RCC 7860 (cell line): Measurements from ENCODE around the gene DPM2.

Source experiments
- DNase-seq: peaks from one replicate; pipeline ENCODE4 v3.0.0-alpha.2; 2015; ENCODE audit warnings: low spot score
- FAIRE-seq: peaks from 2 replicates; lab custom pipeline; 2012; peaks lifted over from hg19 to GRCh38; lab: Jason Lieb, UNC

Gene DPM2, protein sequence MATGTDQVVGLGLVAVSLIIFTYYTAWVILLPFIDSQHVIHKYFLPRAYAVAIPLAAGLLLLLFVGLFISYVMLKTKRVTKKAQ

DNA sequence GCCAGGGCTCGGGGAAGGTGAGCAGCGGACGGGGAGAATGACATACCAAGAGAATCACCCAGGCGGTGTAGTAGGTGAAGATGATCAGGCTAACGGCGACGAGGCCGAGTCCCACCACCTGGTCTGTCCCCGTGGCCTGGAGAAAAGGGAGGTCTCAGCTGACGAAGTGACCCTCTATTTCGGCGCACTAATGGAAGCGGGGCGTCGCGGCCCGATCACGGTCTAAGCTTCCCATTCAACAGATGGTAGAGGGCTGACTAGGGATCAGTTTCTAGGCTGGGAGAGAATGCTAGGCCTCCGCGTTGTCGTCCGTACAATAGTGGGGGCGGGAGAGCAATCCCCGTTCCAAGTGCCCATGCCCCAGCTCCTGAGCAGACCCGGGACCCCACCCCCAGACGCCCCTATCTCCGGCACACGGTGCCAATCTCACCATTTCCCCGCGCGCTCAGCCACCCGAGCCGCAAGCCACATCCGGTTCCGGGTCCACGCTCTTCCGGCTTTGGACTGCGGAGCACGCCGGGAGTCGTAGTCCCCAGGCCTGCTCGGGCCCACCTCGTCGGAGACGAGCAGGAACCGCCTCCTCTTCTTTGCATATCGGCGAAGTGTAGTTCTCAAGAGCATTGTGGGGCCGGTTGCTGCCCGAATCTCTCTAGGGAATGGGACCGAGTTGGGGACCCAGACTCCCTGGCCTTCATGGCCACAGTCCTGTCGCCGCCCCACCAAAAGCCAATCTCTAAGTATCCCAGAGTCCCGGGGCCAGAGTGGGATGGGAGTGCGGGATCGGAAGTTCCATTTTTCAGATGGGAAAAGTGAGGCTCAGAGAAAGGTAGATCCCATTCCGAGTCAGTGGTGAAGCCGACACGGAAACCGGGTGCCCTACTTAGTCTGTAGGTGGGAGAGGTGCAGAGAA is at the start of gene DPM2:
DPM2 (minus strand) TSS at position 467 of the 910 bp plus-strand sequence; CDS start at position 433, 34 bp downstream.
- DNase-seq (peak; percentile 75), FAIRE-seq (no peak)

DNA sequence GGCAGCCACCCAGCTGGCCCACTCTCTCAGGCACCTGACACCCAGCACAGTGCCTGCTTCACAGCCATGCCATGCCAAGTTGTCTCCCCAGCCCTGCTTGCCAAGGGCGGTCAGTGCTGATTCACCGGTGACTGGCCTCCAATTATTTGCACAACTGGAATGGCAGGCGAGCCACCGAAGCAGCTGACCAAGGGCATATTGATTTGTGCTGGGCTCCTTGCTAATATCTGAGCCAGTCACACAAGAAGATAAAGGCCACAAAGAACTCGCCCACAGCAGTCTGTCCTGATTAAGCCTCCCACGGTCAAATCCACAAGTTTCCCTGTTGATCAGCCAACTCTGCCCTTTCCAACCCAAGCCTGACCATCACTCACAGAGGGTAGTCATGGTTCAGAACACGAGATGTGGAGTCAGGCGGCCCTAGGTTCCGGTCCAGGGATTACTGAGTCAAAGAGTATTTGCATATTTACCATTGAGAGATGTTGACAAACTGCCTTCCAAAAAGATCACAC is 49.5 kb upstream of the DPM2 start:
- peak; percentile 89 for DNase-seq
- FAIRE-seq = peak; percentile 90

DNA sequence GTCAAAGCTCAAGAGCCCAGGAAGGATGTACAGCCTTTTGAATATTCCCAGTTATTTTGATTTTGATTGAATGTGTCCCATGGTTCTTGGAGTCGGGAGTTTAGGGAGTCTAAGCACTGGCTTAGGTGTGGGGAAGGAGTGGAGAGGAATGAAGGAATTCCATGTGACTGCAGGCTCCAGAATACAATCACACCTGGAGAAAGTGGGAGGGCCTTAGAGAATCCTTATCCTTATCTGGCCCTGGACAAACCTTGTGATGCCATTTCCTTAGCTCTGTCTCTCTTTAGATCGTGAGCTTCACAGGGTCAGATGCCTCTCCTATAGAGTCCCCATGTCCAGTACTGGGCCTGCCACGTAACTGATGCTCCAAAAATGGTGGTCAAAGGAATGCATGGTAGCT is 47.4 kb upstream of the DPM2 start:
- DNase-seq = no peak
- no peak for FAIRE-seq

DNA sequence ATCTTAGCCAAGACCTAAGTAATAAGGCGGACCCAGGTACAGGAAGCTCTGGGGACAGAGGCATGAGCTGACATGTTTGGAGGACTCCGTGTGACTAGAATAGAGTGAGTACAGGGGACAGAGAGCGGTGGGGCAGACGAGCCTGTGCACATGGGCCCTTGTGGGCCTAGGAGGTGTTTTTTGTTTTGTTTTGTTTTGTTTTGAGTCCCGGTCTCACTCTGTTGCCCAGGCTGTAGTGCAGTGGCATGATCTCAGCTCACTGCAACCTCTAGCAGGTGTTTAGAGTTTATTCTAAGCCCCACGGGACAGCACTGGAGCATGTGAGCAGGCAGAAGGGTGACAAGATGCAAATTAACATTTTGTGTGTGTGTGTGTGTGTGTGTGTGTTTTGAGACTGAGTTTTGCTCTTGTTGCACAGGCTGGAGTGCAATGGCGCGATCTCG is 46.2 kb upstream of the DPM2 start:
- no peak for FAIRE-seq
- no peak for DNase-seq

DNA sequence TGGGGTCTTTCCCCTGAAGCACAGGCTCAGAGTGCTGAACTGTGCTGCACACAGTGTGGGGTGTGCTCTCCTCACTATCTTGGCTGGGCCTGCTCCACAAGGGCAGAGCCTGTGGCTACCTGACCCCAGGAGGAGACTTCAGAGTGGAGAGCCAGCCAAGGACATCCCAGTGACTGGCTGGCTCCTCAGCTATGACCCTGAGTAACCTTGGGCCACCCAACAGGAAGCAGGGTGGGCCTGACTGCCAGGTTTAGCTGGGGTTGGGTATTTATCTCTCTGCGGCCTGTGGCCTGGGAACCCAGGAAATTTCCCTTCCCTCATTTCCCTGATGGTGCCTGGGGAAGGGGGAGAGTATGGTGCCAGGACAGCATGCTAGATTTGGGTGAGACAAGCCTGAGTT is 45.3 kb upstream of the DPM2 start:
- FAIRE-seq = no peak
- DNase-seq = no peak

DNA sequence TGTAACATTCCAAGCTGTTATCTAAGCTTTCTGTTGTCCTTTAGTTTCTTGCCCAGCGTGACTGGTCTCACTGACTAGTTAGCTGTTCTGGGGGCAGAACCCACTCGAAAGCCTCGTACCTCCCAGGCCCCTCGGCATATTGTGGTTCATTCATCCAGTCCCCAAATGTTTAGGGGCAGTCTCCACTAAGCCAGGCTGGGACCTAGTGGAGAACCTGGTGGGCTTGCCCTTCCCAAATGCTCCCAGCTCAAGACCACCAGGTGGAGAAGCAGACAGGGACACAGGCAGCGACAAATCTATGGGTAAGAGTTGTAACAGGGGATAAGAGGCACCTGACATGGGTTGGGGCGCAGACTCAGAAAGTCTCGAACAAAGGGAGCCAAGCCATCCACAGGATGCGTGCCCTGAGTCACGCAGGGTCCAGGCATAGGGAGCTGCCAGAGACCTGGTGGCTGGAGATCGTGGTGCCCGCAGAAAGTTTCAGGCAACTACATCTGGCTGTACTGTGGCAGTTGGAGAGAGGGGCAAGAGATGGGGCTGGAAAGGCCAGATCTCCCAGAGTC is 44.0 kb upstream of the DPM2 start:
- DNase-seq (no peak), FAIRE-seq (no peak)

DNA sequence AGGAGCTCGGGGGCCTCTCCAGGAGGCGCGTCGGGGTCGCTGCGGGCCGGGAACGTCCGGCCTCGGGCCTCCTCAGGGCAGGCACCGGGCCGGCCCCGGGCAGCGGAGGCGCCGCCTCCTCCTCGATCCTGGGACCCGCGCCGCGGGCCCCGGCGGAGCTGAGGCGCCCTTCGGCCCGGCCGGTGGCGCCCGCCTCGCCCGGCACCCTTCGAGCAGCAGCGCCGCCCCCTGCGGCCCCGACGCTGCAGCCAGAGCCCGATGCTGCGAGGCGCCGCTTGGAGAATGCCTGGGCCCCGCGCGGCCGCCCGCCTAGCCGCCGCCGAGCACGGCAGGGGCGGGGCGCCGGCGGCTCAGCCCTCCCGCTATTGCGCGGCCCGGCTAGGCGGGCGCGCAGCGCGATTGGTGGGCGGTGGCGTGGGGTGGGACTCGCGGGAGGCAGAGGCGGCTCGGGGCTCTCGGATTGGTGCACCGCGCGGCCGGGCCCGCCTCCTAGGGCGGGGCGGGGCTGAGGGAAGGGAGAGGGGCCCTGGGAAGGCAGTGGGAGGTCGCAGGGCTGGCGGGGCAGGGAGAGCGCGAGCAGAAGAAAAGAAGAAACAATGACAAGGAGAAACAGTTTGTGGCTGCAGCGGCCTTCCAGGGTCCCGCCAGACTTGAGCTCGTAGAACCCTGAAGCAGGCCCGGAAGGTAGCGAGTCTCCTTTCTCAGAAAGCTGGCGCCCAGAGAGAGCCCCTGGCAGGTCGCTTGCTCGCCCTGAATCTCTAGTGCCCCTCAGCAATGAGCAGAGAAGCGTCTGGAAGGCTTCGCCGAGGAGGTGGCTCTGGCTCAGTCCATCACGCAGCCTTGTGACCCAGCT is 43.3 kb upstream of the DPM2 start, which contains the start of gene EEIG1:
EEIG1 (minus strand) TSS at position 284 of the 853 bp plus-strand sequence. CDS start 852 bp downstream, outside the sequence.
- FAIRE-seq = no peak

DNA sequence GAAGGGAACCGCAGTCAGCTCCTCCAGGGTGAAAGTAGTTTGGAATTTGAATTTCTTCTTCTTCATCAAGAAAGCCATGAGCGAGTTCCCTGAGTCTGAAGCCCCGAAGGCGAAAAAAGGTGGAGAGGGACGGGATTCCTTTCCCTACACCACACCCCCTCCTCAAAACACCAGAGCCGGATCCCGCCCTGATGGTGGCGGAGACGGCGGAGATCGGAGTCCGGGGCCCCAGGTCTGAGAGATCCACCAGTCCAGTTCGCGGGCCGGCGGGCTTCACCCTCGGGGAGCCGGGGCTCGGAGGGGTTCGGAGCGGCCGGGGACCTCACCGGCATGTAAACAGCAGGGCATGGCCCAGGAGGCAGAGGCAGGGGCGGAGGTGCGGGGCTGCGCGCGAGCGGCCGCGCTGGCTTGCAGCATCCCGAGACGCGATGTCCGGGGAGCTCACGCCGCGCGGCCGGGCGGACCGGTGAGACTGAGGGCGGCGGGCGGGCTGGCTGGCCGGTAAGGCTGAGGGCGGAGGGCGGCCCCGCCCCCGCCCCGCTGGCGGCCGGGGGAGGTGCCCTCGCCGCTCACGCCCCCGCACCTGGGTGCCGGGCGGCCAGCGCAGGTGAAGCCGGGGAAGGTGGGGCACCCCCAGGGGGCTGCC is 42.5 kb upstream of the DPM2 start:
- FAIRE-seq (no peak), DNase-seq (no peak)

More for the DNA sequence above, 43.3 kb upstream of the DPM2 start, which contains the start of gene EEIG1:
- peak; percentile 70 for DNase-seq

DNA sequence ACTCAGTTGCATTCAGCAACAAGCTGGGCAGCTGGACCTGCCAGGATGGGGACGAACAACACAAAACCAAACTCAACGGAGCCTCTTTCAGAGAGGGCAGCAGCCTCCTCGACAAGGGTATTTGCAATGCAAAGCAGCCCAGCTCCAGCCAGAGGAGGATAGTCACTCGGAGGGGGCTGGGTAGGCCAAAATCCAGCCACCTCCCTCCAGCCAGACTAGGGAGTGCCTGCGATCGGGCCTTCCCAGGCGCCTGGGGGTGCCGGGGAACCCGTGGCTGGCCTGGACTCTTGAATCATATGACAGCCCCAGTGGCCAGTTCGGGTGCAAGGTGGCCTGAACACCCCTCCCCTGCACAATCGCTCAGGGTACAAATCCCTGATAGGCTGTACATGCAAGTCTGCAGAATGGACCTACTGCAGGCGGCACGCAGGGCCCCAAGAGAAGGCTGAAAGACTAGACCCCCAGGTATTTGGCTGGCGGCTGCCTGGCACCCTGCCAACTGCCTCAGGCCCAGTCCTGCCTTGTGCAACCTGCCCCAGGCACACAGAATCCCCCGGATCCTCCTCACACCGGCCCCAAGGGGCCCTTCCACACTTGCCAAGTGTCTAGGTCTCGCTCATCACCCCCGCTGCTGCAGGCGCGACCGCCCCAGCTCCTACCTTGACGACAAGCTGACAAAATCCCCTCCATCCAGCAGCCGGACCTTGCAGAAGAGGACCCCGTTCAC is 41.8 kb upstream of the DPM2 start:
- DNase-seq (no peak), FAIRE-seq (no peak)

DNA sequence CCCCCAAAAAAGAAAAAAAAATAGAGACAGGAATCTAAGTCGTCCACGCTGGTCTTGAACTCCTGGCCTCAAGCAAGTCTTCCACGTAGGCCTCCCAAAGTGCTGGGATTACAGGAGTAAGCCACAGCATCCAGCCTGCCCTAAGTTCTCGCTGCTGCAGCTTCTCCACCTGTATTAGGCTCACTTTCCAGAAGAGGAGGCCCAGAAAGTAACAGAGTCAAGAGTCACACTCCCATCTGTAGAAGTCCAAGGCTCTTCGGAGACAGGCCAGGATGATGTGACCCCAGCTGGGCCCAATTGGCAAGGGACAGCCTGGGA is 41.3 kb upstream of the DPM2 start:
- FAIRE-seq = no peak

DNA sequence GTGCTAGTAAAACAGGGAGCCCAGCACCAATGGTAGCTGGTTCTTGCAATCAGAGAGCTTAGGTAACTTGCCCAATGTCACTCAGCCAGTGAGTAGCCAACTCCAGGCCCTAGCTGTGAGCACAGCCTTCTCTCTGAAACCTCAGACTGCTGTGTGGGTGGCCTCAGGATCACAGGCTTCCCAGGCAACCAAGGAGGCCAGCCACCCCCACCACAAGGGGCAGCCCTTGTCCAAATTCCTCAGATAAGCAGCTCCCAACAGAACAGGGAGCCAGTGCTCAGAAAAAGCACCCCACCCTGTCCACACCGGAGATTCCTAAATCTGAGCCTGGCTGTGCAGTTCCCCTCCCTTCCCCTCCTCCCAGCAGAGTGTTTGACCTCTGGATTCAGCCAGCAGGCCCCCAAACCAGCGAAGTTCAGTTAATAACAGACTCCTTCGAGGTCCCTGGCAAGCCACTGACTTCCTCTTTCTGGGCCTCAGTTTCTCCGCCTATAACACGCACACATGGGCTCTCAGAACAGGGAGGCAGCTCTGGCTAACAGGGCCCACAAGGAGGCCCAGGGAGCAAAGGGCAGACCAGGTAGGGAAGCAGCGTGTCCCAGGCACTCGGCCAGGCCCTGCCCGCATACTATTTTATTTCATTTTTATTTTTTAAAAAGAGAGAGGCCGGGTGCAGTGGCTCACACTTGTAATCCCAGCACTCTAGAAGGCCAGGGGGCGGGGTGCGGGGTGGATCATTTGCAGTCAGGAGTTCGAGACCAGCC is 40.4 kb upstream of the DPM2 start:
- no peak for FAIRE-seq

More for the DNA sequence above, 41.3 kb upstream of the DPM2 start:
- DNase-seq = no peak

DNA sequence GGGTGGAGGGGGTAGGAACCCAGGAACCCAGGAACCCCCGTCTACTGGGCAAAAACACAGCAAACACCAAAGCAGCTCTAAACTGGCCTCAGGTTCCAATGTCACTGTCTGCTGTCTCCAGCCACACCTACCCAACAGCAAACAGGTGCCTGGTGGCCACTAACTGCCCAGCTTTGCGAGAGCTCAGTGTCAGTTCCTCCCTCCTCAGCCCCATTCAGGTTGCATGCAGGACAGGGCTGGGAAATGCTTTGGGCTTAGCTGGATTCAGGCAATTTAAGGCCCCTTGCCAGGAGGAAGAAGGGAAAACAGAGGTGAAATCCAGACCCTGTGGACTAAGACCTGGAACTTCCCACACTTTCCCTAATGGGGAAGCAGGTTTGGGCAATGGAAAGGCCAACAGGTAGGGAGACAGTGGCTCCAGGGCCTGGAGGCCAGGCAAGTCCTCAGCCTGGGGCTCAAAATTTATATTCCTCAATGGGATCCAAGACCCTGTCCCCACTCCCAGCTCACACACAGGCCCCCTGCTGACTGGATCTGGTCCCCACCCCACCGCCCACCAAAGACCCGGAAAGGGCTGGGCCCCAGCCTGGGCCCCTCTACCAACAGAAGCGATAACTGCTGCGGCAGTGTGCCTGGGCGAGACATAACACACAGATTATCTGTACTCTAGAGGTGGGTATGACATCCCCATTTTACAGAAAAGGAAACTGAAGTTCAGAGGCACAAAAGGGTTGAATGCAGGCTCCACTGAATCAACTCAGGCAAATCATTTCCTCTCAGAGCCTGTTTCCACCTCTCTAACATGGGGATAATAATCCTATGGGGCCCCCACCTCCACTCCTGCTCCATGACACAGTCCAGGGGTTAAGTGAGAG is 39.6 kb upstream of the DPM2 start:
- no peak for FAIRE-seq
- DNase-seq = no peak

More for the DNA sequence above, 40.4 kb upstream of the DPM2 start:
- DNase-seq = peak; percentile 9

DNA sequence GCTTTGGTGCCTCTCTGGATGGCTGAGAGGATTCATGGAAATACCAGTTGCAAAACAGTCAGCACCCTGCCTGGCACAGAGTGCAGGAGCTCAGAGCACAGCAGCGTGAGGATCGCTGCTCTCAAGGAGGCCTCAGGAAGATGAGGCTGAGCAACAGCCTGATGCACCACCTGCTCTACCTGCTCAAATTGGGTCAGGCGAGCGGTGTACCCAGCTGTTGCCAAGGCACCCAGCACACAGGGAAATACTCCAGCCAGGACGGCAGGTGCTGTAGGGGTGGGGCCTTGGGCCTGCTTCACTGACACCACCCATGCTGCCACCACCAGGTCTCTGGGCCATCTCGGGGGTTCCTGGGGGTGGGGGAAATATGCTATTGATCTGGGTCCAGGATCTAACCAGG is 38.8 kb upstream of the DPM2 start:
- FAIRE-seq (no peak), DNase-seq (no peak)

DNA sequence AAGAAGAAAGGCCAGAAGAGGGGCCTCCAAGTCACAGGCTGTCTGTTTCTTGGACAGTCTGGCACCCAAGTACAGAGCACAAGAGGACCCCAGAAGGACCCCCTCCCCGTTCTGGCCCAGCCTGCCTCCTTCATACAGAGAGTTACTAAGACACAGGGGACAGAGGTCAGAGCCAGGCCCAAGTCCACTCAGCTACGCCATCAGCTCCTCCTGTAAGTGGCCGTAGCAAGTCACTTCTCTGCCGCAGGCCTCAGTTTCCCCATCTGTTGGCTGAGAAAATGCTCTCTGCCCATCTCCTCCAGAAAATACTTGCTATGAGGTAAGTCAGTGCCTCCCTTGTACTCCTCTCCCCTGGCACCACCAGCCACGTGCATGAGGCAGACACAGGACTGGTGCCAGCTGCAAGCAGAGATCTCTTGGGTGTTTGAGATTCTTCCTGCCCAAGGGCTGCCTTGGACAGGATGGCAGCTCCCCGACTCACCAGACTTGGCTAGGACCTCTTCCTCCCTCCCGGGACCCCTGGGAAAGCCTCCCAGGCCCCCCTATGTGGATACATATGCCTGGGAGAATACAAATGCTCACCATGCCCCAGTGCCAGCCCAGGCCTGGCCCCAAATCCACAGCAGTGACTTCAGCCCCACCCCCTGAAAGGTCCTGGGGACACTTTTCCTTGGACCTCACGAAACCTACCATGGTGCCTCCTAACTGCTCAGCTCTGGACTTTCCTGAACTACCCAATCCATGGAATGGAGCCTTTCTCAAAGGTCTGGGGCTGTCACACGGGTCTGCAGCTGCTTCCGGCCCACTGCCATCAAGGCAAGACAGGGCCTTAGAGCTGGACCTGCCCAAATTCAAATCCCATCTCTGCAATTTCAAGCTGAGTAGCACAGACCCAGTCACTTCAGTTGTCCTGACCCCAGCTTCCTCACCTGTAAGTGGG is 38.0 kb upstream of the DPM2 start:
- DNase-seq = no peak

DNA sequence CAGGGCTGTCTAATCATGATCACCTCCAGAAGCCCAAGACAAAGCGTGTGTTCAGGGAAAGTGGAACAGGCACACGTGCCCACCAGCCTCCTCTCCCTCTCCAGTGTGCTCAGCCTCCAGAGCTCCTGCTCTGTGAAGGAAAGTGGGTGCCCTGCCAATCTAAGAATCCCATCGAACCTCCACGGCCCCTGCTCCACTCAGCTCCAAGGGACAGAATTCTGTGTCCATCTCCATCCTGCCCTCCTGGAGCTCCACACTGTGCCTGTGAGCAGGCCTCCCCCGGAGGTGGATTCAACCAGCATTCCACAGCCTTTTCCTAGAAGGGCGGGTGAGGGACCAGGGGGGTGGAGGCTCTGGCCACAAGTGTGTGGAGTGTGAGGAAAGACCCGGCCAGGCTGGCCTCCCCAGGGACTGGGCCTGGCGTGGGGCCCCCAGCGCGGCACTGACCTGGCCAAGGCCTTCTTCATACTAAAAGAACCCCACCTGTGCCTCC is 37.2 kb upstream of the DPM2 start:
- FAIRE-seq (no peak), DNase-seq (no peak)

More for the DNA sequence above, 38.0 kb upstream of the DPM2 start:
- FAIRE-seq = no peak

DNA sequence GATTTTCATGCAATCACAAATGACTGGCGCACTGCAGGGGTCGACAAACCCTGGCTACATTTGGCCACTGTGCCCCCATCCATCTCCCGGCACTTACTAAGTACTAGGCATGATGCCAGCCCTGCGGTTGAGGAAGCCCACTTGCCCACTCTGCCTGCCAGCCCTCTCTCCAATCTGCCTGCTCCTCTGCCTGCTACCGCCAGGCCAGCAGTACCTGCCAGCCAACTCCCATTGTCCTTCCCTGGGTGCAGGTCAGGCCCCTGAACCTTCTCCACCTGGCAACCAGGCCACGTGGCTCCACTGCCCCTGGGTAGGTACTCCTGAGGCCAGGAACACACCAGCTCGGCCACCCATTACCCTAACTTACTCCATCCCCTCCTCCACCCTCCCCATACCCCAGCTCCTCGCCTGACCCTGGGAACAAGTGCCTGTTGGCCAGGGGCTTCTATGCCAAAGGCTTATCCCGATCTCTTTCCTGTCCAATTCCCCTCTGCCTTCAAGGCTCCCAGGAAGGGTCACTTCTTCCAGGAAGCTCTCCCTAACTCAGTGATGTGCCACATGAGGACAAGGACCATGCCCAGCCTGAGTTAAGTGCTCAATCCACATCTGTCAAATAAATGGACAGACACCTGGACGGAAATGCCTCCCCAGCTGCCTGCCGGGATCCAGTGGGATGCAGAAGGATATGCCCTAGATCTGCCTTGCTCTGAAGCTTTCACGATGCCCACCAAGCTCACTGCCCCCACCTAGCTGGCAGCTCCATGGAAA is 36.5 kb upstream of the DPM2 start:
- FAIRE-seq (no peak), DNase-seq (no peak)
